ENCODE data around the gene SLC9A5. TPM values are rescaled to one million over a fixed set of nuclear protein-coding genes. Genes with fewer than 3 reads are reported as not detected.

The SLC9A5 gene
- total RNA-seq, 1 experiment from 2014 or later: 10.3 TPM

DNA sequence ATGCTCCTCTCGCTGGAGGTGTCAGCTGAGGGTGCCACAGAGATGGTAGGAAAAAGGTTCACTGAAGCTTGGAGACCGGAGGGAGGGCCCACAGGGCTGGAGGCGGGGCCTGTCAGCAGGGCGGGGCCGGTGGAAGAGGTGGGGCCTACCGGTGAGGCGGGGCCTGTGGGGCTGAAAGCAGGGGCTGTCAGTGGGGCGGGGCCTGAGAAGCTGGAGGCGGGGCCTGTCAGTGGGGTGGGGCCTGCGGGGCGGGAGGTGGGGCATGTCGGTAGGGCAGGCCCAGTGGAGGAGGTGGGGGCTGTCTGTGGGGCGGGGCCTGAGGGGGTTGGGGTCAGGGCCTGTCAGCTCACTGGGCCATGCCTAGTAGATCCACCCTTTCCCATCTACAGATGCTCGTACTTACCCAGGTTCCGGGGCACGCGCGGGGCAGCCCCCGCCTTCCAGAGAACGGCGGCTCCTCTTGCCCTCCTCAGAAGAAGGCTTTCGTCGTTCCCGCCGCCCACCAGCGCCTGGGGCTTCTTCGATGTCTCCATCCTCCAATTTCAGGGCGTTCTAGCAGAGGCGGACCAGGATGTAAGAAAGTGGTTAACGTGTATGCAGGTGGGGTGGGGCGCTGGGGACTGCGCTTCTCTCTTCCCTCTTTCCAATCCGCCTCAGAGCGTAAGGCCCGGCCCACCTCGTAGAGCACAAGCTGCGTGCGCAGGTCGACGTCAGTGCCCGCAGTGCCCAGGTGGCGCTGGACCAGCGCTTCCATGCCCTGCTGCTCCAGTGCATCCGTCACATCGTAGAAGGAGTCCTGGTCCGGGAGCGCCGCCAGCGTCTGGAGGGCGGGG, 12.0 kb upstream of the SLC9A5 start:
- ChIA-PET CTCF (interaction anchor here (0.6 to 2.4 kb wide), 14 partner anchors 9 to 276 kb away, joined by 3 to 41 read pairs (median 4); partner anchors contain the start of genes CES3, ELMO3, FHOD1 and KCTD19), POLR2A (interaction anchor here (0.6 to 3.4 kb wide), 3 partner anchors 10 to 859 kb away, joined by 6 to 26 read pairs (median 25); partner anchors contain the start of genes FHOD1 and TMEM208)
- ATAC-seq: peak; percentile 93
- no peaks in the 10 kb centered on the region for H3K9me3 Mint-ChIP-seq
- no peaks in the 10 kb centered on the region for H3K27me3 Mint-ChIP-seq (ENCODE audit: low read depth)
- peak overlapping the region; percentile 80 for H3K27ac Mint-ChIP-seq
- H3K4me3 Mint-ChIP-seq: peak overlapping the region; percentile 43; the same call in 1 of the 2 replicates
- H3K4me1 Mint-ChIP-seq: peaks cover 17% of the 10 kb centered on the region
- TF ChIP-seq IRF2 (CRISPR knock-in tag; IDR thresholded peaks at IDR 0.05; ENCODE audit: borderline replicate concordance, low read depth): no peak
- TF ChIP-seq CBFB (CRISPR knock-in tag; IDR thresholded peaks at IDR 0.05; ENCODE audit: low read depth): no peak
- TF ChIP-seq NFE2L1 (CRISPR knock-in tag; IDR thresholded peaks at IDR 0.05): no peak
- TF ChIP-seq, protein P1, sequence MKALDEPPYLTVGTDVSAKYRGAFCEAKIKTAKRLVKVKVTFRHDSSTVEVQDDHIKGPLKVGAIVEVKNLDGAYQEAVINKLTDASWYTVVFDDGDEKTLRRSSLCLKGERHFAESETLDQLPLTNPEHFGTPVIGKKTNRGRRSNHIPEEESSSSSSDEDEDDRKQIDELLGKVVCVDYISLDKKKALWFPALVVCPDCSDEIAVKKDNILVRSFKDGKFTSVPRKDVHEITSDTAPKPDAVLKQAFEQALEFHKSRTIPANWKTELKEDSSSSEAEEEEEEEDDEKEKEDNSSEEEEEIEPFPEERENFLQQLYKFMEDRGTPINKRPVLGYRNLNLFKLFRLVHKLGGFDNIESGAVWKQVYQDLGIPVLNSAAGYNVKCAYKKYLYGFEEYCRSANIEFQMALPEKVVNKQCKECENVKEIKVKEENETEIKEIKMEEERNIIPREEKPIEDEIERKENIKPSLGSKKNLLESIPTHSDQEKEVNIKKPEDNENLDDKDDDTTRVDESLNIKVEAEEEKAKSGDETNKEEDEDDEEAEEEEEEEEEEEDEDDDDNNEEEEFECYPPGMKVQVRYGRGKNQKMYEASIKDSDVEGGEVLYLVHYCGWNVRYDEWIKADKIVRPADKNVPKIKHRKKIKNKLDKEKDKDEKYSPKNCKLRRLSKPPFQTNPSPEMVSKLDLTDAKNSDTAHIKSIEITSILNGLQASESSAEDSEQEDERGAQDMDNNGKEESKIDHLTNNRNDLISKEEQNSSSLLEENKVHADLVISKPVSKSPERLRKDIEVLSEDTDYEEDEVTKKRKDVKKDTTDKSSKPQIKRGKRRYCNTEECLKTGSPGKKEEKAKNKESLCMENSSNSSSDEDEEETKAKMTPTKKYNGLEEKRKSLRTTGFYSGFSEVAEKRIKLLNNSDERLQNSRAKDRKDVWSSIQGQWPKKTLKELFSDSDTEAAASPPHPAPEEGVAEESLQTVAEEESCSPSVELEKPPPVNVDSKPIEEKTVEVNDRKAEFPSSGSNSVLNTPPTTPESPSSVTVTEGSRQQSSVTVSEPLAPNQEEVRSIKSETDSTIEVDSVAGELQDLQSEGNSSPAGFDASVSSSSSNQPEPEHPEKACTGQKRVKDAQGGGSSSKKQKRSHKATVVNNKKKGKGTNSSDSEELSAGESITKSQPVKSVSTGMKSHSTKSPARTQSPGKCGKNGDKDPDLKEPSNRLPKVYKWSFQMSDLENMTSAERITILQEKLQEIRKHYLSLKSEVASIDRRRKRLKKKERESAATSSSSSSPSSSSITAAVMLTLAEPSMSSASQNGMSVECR (CRISPR knock-in tag; IDR thresholded peaks at IDR 0.05; ENCODE audit: borderline replicate concordance): no peak
- no peak for TF ChIP-seq AR (CRISPR knock-in tag; IDR thresholded peaks at IDR 0.05)
- TF ChIP-seq, protein P2, sequence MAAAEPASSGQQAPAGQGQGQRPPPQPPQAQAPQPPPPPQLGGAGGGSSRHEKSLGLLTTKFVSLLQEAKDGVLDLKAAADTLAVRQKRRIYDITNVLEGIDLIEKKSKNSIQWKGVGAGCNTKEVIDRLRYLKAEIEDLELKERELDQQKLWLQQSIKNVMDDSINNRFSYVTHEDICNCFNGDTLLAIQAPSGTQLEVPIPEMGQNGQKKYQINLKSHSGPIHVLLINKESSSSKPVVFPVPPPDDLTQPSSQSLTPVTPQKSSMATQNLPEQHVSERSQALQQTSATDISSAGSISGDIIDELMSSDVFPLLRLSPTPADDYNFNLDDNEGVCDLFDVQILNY (CRISPR knock-in tag; IDR thresholded peaks at IDR 0.05): no peak
- TF ChIP-seq FOXP1 (CRISPR knock-in tag; IDR thresholded peaks at IDR 0.05; ENCODE audit: borderline replicate concordance): 0 out of 2 replicates have a peak, but pooled peaks have one; percentile 47
- no peak for TF ChIP-seq PRDM15 (CRISPR knock-in tag; IDR thresholded peaks at IDR 0.05)
- no peak for TF ChIP-seq RELA (CRISPR knock-in tag; IDR thresholded peaks at IDR 0.05; ENCODE audit: borderline replicate concordance)
- TF ChIP-seq SP1 (CRISPR knock-in tag; conservative IDR thresholded peaks at IDR 0.05): peak; percentile 50; the same call in 1 of the 2 replicates
- TF ChIP-seq, protein P3, sequence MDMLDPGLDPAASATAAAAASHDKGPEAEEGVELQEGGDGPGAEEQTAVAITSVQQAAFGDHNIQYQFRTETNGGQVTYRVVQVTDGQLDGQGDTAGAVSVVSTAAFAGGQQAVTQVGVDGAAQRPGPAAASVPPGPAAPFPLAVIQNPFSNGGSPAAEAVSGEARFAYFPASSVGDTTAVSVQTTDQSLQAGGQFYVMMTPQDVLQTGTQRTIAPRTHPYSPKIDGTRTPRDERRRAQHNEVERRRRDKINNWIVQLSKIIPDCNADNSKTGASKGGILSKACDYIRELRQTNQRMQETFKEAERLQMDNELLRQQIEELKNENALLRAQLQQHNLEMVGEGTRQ (CRISPR knock-in tag; IDR thresholded peaks at IDR 0.05): no peak
- TF ChIP-seq FOXK1 (CRISPR knock-in tag; IDR thresholded peaks at IDR 0.05): no peak
- TF ChIP-seq ATF2 (CRISPR knock-in tag; IDR thresholded peaks at IDR 0.05; ENCODE audit: borderline replicate concordance, low read depth): no peak
- TF ChIP-seq, protein P4, sequence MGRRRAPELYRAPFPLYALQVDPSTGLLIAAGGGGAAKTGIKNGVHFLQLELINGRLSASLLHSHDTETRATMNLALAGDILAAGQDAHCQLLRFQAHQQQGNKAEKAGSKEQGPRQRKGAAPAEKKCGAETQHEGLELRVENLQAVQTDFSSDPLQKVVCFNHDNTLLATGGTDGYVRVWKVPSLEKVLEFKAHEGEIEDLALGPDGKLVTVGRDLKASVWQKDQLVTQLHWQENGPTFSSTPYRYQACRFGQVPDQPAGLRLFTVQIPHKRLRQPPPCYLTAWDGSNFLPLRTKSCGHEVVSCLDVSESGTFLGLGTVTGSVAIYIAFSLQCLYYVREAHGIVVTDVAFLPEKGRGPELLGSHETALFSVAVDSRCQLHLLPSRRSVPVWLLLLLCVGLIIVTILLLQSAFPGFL (CRISPR knock-in tag; IDR thresholded peaks at IDR 0.05; ENCODE audit: borderline replicate concordance): no peak
- peak; percentile 96 for DNase-seq (ENCODE audit: low spot score)
- H3K36me3 Mint-ChIP-seq: peaks cover 29% of the 10 kb centered on the region

All from WTC11 (cell line).